ENCODE data around the gene NPPA.
A peak's percentile ranks its signal among the peaks of the same experiment; 100 is the strongest.

NPPA gene

GRCh38 chr1:11823366-11824137 is 24.0 kb downstream of the NPPA start:
- TF ChIP-seq CTCF (IDR thresholded peaks at IDR 0.05; ENCODE audit: low read depth, low read length): no peak
- H3K4me3 ChIP-seq (ENCODE audit: low read depth, low read length): no peak overlapping the region

- H3K4me3 ChIP-seq (ENCODE audit: low read depth, low read length): no peak overlapping the region
These were observed 25.5 kb downstream of the NPPA start for GRCh38 chr1:11822091-11822490.

DNA sequence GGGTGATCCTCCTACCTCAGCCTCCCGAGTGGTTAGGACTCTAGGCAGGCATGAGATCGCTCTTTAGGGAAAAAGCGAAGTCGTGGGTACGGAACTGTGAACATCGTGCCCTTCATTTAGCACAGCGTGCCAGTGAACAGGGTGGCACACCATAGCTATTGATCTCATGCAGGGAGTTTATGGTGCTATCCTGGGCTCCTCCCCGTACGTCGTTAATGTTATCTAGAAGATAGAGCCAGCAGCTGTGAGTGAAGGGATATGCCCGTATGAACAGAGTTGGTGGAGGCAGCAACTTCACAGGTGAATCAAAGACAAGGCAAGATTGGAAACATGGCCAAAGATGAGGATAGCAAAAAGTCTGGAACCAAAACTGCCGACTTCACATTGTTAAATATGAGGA is 30.4 kb downstream of the NPPA start:
- no peak overlapping the region for H3K4me3 ChIP-seq (ENCODE audit: low read depth, low read length)
- TF ChIP-seq CTCF (IDR thresholded peaks at IDR 0.05; ENCODE audit: low read depth, low read length): no peak

More at GRCh38 chr1:11822091-11822490, 25.5 kb downstream of the NPPA start:
- no peak for TF ChIP-seq CTCF (IDR thresholded peaks at IDR 0.05; ENCODE audit: low read depth, low read length)

DNA sequence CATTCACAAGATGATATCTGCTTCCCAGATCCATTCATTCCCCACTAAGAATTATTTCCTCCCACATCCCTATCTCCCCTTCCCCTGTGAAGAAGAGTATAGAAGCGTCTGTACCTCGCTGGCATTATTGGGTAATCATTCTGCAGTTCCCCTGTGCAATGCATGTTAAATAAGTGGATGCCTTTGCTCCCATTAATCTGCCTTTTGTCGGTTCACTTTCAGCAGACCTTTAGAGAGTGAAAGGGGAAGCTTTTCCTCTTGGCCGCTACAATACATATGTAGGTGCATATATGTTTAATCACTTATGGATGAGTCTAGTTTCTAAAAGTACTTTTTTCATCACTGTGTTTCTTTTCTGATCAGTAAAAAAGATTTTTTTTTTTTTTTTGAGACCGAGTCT is 34.6 kb downstream of the NPPA start:
- no peak for TF ChIP-seq CTCF (IDR thresholded peaks at IDR 0.05; ENCODE audit: low read depth, low read length)
- H3K4me3 ChIP-seq (ENCODE audit: low read depth, low read length): no peak overlapping the region

DNA sequence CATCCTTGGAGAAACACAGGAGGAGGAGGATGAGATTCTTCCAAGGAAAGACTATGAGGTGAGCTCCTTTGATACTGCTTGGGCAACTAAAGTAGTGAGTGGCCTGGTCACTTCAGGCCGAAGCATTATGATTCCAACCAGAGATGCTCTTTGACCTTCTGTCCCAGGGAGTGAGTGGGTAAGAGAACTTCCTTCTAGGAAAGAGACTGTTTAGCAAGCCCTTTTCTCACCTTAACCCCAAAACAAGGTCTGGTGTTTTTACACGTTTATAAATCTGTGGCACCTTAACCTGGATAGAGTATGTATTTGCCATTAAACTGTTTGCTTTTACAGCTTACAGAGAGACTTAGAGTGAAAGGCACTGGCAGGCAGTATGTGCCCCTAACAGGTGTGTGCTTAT is 40.5 kb downstream of the NPPA start:
- TF ChIP-seq CTCF (IDR thresholded peaks at IDR 0.05; ENCODE audit: low read depth, low read length): no peak

DNA sequence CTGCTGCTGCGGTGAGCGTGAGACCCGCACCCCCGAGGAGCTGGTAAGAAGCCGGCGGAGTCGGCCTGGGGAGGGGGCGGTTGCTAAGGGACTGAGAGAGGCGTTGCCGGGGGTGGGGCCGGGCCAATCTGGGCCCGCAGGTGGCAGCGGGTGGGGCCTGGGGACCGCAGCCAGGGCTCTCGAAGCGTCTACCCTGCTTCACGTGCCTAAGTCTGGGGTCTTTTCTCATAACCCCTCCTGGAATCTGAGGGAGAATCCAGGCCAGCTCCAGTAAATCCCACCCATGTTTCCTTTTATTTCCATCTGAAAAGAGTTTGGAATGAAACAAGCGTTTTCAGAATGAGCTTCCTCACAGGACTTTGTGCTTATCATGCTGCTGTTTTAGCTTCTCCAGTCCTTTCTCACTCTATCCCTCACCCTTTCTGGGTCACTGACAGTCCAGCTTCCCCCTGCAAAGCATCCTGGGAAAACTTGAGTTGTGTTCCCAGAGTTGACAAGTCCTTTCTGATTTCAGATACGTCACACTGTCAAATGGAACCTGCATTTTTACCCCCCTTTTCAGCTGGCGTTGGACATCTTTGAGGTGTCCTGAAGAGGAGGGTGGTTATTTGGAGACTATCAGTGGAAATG is 41.2 kb downstream of the NPPA start:
- TF ChIP-seq CTCF (IDR thresholded peaks at IDR 0.05; ENCODE audit: low read depth, low read length): no peak
- H3K4me3 ChIP-seq (ENCODE audit: low read depth, low read length): peak overlapping the region; percentile 72

More for the DNA sequence above, 40.5 kb downstream of the NPPA start:
- peak overlapping the region; percentile 72 for H3K4me3 ChIP-seq (ENCODE audit: low read depth, low read length)
